ENCODE data around the gene PHLDB1.
"Not testable (repeated sequence)": the region's sequence is repeated elsewhere in the genome, so short reads cannot be mapped to it uniquely, and the experiment has no call there.

PHLDB1 gene

DNA sequence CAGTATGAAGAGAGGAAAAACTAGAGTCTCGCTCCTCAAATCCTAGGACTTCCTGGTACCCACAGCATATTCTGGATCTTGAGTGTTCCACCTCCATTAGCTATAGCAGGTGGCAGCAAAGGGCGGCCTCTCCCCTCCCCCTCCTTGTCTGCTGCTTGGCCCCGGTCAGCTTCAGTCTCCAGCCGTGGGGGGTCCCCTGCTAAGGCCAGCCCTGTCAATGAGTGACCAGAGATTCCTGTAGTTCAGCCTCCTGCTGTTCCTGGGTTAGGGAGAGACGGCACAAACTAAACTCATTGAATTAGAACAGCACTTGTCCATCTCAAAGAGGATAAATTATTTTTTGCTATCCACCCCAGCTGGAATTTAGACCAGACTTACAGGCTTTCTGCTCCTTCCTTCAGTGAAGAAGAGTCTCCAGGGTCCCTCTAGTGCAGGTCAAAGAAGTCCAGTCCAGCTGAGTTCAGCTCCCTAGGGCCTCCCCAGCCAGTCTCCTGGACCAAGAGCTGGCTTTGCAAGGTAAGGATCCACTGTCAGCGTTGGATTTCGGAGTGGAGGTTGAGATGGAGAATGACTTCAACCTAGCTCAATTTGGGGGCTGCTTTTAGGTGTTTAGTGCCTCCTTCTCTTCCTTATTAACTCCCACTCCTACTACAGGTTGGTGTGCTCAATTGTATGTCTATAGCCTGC is 1.1 kb upstream of the PHLDB1 start:
- DNase-seq = no peak

DNA sequence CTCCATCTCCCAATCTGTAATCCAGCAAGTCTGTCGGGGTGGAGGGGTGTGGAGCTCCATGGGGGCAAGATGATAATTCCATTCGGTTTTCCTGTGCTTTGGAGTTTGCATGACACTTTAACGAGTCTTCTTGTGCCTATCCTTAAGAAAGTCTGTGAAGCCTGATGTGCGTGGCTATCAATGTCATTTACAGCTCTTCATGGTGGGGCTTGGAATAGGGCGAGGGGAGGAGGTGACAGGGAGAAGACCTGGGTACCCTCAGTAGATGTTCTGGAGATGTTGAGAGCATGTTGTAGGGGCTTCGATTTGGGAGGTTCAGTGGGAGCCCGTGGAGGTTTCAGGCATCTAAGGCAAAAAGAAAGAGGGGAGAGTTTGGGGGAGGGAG is 579 bp upstream of the PHLDB1 start:
- DNase-seq = no peak

DNA sequence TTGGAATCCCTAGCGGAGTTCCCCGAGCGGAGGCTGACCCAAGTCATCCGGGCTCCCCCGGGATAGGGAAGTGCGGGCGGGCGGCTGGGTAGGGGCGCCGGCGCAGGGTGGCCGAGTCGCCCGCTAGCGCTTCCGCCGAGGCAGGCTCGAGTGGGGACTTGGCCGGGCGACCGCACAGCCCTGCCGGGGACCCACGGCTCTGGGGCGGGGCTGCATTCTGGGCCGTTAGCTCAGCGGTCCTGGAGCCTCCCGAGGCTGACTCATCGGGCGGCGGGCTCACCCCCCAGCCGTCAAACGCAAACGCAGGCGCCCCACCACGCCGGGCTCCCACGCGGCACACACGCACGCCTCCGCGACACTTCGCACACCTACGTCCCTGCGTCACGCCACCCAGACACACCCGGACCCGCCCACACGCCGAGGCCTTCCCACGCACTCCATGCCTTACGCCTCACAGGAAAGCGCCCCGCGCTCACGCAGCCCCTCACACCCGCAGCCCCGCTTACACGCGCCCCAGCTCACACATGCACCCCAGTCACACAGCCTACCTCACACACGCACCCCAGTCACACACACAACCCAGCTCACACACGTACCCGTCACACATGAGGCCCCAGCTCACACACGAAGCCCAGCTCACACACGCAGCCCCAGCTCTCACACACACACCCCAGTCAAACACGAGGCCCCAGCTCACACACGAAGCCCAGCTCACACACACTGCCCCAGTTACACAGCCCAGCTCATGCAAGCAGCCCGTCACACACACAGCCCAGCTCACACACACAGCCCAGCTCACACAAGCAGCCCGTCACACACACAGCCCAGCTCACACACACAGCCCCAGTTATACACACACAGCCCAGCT is 1.2 kb downstream of the PHLDB1 start:
- DNase-seq = peak; percentile 86 to 95

DNA sequence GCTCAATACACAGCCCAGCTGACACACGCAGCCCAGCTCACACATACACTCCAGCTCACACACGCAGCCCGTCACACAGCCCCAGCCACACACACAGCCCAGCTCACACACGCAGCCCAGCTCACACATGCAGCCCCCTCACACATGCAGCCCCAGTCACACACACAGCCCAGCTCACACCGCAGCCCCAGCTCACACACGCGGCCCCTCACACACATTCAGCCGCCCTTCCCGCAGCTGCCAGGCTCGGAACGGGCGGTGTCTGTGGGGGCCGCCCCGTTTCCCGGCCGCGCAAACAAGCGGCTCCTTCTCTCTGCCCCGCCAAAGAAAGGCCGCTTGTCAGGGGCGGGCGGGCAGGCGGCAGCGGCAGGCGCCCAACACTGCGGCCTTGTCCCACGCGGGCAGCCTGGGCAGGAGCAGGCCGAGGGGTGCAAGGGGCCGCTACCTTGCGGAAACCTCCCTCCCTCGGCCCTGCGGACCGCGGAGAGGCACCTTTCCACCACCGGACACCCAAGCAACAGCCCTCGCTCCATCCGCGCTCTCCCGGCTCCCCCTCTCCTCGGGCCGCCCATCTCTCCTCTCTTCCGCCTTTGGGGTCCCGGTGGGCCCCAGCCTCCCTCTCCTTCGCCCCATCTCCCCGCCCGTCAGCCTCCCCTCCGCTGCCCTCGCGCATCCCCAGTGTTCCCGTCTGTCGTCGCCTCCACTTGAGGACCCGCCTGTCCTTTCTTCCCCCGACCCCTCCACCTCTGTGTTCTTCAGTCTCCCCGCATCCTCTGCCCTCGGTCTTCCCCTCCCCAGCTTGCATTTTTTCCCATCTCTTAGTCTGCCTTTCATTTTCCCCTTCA is 2.2 kb downstream of the PHLDB1 start:
- DNase-seq = no peak

- no peak for DNase-seq
These were observed 2.9 kb downstream of the PHLDB1 start for GRCh38 chr11:118610225-118610772.

DNA sequence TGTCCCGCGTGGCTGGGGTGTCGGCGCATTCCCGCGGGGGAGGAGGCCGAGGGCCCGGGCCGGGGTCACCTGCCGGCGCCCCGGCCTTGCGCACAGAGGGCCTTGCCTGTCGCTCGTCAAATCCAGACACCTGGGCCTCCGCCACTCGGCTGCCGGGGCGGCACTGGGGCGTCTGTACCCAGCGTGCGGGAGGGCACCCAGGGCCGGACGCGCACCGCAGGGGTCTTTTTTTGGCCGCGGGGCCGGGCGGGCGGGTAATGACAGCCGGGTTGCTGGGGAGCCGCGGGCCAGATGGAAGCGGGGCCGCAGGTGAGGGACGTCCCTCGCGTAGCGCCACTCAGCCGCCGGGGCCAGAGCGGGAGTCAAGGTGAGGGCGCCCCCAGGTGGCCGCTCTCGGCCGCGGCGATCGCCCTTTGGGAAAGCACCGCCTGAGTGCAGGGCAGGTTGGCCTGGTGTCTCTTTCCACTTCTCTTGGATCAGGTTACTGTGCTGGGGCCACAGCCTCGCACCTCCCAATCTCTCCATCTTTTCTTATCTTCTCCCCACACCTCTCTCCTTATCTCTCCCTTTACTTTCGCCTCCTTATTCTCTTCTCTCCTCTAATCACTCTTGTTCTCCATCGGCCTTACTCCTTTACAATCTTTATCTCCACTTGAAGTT is 3.5 kb downstream of the PHLDB1 start:
- DNase-seq = peak; percentile 50 to 79

DNA sequence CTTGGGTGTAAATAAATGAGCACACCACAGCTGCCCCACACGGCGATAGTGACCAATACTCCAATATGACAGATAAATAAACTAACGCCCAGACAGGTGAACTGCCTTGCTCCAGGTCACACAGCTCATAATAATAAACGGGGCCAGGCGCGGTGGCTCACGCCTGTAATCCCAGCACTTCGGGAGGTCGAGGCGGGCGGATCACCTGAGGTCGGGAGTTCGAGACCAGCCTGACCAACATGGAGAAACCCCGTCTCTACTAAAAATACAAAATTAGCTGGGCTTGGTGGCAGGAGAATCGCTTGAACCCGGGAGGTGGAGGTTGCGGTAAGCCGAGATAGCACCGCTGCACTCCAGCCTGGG is 4.0 kb downstream of the PHLDB1 start:
- not testable (repeated sequence) for DNase-seq

- DNase-seq = no peak
These were observed 5.0 kb downstream of the PHLDB1 start for GRCh38 chr11:118612378-118612777.

DNA sequence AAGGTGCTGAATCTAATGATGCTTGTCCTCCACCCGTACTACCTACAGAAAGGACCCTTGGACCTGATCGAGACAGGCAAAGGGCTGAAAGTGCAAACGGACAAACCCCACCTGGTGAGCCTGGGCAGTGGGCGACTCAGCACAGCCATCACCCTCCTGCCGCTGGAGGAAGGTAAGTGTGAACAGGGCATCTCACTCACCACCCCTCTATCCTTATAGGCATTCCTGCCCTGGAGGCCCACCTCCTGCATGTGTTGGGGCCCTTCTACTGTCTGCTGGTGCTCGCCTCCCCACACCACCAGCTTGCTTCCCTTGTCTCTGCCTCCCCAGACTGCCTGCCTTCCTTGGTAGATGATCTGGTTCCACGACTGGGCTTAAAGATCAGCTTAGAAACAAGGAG is 7.1 kb downstream of the PHLDB1 start:
- no peak for DNase-seq

GRCh38 chr11:118615282-118615975 is 8.0 kb downstream of the PHLDB1 start:
- DNase-seq = no peak

DNA sequence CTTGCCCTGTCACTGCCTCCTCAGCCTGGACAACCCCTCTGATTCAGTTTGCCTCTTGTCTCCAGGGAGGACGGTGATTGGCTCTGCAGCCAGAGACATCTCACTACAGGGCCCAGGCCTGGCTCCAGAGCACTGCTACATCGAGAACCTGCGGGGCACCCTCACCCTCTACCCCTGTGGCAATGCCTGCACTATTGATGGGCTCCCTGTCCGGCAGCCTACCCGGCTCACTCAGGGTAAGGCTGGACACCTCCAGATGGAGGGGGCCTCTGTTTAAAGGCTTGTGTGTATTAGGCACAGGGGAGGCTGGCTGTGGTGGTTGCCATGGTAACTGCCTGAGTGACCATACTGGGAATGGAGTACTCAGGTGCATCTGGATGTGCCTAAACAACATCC is 8.6 kb downstream of the PHLDB1 start:
- no peak for DNase-seq

DNA sequence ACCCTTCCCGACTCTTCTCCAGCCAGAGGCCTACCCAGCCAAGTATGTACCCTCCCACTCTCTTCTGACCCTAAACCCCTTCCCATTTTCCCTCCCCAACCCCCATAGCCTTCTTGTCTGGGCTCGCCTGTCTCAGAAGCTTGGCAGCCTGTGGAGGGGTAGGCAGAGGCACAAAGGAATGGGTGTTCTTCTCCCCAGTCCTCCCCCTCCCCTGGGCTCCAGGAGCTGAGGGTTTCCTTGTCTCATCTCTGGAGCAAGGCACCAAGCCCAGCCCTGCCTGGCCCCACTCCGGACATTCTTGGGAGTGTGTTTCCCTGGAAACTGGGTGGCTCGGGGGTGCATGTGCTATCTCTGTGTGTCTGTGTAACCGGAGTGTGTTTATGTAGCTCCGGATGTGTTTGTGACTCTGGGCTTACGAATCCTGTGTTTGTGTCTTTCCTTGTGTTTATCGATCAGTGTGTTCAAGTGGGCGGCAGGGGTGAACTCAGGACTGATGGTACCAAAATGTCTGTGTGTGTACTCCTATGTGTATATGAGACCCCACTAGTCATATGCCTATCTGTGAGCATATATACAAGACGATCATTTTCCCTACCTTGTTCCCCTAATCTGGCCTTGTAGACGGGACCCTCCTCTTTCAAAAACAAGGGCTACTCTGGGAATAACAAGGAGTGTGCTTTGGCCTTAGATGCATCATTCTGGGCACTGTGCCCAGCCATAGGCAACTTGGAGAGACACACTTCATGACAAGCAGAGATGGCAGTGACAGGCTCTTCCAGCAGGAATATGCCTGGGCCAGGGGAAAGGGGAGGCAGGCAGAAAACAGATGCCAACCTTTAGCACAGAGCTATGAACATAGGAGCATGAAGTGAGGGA is 10.9 kb downstream of the PHLDB1 start:
- no peak for DNase-seq

DNA sequence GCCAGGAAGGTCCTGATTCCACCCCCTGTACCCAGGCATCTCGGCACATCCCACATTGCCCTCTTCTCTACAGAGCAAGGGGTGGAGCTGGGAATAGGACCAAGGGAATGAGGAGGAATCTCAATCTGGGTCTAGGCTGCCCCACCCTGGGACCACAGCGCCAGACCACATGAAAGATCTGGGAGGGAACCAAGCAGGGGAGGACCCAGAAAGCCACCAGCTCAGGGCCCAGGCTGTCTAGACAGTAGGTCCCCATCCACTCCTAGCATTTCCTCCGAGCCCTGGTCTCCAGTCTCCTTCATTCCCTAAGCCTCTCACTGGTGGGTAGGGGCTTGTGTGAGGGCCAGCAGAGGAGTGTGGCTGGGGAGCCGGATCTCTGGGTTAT is 11.6 kb downstream of the PHLDB1 start:
- no peak for DNase-seq

DNA sequence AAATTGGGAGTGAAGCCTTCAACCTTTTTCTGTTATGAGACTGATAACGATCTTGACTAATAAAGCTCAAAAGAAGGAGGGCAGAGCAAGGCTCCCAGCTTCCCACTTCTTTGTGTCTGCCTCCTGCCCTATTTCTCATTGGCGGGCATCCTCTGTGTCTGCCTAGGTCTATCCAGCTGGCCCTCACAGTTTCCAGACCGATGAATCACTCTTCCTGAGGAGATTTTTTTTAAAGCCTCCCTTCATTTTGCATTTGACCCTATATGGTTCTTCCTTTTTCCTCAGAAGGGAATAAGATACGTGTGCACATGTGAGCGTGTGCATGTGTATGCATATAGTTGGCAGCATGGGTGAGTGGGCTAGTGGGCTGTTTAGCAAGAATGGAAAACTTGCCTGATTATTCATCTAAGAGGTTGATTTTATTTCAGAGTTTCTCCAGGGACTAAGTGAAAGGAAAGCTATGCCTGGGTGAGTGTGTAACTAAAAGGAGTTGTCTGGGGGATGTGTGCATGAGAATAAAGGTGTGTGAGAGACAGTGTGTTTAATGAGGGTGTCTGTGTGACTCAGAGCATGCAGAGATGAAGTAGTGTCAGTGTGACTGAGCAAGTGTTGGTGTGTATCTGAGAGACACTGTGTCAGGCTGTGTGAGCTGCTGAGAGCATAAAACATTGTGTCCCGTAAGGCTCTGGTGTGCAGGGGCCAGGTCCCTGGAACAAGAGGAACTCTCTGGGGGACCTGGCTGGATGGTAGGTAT is 12.2 kb downstream of the PHLDB1 start:
- DNase-seq = peak; percentile 89 to 97

GRCh38 chr11:118620529-118621070 is 13.2 kb downstream of the PHLDB1 start:
- DNase-seq = no peak

DNA sequence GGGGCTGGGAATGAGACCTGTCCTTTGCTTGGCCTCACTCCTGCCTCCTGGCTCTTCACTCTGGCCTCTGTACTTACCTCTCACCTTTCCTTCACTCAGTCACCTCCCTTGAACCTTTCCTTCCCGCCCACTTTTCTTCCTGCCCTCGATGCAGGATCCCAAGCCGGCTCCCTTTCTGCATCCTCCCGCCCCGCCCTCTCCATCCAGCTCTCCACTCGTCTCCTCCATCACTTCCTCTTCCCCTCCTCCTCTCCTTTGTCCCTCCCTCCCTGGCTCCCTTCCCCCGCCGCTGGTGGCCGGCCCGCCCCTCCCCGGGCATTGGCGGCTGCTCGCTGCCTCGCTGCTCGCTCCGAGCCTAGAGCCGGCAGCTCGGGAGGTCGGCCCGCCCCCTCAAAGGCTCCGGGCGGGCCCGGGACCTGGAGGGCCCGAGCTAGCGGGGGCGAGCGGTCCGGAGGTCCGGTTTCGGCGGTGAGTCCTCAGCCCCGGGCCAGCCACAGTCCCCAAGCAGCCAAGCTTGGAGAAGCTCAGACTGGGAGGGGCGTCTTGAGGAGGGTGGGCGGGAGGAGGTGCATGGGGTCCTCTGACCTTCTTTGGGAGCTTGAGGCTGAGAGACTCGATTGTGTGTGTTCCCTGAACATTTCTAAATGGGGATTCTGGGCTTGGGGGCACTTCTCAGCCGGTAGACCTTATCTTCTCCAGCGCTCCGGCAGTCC is 13.8 kb downstream of the PHLDB1 start:
- DNase-seq = peak; percentile 48 to 58

- DNase-seq = no peak
These were observed 14.5 kb downstream of the PHLDB1 start for GRCh38 chr11:118621784-118622375.

DNA sequence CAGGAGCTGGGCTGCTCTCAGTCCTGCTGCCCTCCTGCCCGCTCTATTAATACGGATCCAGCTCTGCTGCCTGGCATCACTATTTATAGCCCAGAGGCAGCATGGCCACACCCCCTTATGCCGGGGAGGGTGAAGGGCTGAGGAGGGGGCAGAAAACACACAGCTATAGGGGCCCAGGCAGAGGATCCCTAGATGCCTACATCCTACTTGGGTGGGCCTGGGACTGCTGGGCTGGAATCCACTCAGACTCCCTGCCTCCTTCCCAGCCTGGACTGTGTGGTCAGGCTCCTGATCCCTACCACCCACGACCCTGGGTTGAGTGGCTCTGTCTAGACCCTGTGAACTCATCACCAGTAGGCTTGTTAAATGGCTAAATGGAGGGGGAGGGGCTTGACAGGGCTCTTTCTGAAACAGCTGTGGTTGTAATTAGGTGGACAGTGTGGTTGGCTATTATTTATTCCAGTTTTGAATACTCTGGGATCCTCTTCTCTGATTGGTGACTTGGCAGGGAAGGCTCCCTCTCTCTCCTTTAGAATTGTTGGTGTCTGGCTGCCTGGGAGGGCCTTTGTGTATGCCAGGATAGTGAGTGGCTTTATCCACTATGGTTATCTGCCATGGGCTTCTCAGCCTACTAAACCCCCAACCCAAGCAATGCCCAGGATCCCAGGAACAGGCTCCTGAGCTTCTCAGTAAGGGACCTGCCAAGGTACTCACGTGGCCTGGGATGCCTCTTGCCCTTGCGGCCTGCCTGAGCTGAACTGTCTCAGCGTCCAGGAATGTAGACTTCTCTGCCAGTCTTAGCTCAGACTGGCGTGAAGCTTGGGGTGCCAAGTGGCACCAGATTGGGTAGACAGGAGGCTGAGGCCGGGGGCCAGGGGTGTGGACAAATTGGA is 15.2 kb downstream of the PHLDB1 start:
- DNase-seq = peak in 1 of 2 donors; percentile 15
